GM12873 (cell line): ENCODE measurements around the gene TRAPPC10.

Experiments
- CTCF ChIP-seq: IDR thresholded peaks from 2 replicates; pipeline ENCODE4 v1.5.1; 2012; ENCODE audit warnings: low read depth, mild to moderate bottlenecking, moderate library complexity, low read length, control low read depth; ENCODE audit not compliant: insufficient read depth; ENCODE audit errors: missing control alignments

The TRAPPC10 gene

DNA sequence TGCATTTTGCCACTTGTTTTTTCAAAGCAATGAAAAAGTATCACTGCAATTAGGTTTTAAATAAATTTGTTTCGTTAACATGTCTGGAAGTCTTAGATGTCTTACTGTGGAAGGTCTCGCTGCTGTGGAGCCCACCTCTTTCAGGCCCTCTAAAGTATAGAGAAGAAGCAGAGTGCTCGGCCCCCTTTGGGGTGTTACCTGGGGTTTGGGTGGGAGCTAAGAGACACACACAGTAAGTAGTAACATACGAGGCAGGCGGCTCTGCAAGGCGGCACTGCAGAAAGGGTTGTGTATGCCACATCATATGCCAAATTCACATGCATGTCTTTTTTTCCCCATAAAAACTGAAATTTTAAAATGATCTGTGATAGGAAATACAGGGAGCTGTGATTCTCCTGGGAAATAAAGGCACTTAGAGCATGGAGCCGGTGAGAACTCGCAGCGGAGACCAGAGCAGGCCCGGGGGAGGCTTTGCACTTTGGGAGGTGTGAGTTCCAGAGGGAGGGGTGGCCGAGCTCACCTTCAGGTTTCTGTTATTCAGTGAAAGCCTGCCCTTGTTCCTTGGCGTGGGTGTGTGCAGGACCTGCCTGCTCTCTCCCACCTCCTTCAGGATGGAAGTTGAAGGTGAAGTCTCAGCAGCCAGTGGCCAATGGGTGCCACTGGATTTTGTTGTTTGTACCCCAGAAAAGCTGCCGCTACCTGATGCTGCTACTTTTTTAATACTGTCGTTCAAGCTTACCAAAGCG is 59.4 kb downstream of the TRAPPC10 start:
- TF ChIP-seq CTCF = no peak

DNA sequence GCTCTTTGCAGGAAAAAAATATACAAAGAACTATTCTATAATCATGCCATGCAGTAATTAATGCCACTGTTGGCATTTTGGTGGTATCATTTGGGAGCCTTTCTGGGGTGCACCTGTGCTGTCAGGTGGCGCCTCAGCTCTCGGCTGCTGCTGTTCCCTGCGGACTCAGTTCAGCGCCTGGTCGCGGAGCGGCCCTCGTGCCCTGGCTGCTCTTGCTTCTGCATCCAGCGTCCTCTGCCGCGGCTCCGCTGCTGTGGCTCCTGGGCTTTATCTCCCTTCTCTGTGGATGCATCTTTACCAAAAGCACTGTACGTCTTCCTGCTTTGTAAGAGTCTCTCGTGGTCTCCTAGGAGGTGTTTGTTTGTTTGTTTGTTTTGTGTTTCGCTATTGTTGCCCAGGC is 60.0 kb downstream of the TRAPPC10 start:
- TF ChIP-seq CTCF = no peak

DNA sequence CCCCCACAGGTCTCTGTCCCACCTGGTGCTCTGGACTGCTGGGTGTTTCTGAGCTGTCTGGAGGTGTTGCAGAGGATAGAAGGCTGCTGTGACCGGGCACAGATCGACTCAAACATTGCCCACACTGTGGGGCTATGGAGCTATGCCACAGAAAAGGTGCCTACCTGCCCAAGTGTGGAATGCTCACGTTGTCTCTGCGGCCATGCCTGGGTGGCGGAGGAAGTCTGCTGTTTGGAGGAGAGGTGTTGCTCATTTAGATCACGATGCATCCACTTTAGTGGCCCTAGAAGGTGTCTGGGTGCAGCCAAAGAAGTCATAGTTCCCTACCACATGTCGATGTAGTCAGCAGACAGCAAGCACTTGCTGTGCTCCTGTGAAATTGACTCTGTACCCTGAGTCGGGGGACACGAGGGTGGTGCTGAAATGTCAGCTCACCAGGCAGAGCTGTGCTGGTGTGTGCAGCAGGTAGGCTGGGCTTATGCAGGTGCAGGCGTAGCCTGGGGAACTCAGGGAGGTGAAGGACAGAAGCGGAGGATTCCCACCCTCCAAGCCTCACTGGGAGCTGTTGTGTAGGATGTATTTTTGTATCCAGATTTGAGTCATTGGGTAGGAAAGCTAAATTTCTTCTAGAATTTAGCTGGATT is 62.3 kb downstream of the TRAPPC10 start:
- no peak for TF ChIP-seq CTCF

- TF ChIP-seq CTCF = no peak
These were observed 64.2 kb downstream of the TRAPPC10 start for GRCh38 chr21:44076316-44076715.

- TF ChIP-seq CTCF = no peak
These were observed 66.4 kb downstream of the TRAPPC10 start for GRCh38 chr21:44078411-44078981.

DNA sequence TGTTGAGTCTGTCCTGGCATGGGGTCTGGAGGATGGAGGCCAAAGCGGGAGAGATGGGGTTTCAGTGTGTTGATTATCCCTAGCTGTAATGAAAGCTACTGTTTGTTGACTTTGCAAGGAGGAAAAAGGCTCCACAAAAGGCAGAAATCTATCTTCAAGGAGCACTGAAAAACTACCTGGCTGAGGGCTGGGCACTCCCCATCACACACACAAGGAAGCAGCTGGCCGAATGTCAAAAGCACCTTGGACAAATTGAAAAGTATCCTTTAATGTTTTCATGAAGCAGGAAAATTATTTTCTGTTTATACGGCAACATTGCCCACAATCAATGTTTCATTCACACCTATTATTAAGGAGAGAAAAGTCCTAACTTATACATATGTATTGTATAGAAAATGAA is 67.3 kb downstream of the TRAPPC10 start:
- TF ChIP-seq CTCF = no peak

GRCh38 chr21:44079846-44080245 is 67.7 kb downstream of the TRAPPC10 start:
- TF ChIP-seq CTCF = no peak
